ENCODE data around the gene CAMP.

The CAMP gene

GRCh38 chr3:48215019-48215418 is 8.3 kb upstream of the CAMP start:
- no peak for DNase-seq (ENCODE audit: low spot score)

GRCh38 chr3:48215466-48215865 is 7.8 kb upstream of the CAMP start:
- DNase-seq (ENCODE audit: low spot score) = peak; percentile 56

GRCh38 chr3:48215876-48216275 is 7.4 kb upstream of the CAMP start:
- no peak for DNase-seq (ENCODE audit: low spot score)

GRCh38 chr3:48217449-48217848 is 5.8 kb upstream of the CAMP start:
- DNase-seq (ENCODE audit: low spot score) = no peak

- DNase-seq (ENCODE audit: low spot score) = no peak
Measured at GRCh38 chr3:48218537-48218936, 4.8 kb upstream of the CAMP start.

GRCh38 chr3:48219543-48219942 is 3.8 kb upstream of the CAMP start:
- peak; percentile 82 for DNase-seq (ENCODE audit: low spot score)

GRCh38 chr3:48220746-48221145 is 2.5 kb upstream of the CAMP start:
- no peak for DNase-seq (ENCODE audit: low spot score)

GRCh38 chr3:48225587-48225986 is 2.3 kb downstream of the CAMP start:
- no peak for DNase-seq (ENCODE audit: low spot score)

- no peak for DNase-seq (ENCODE audit: low spot score)
Measured at GRCh38 chr3:48226939-48227338, 3.6 kb downstream of the CAMP start.

GRCh38 chr3:48232232-48232631 is 8.9 kb downstream of the CAMP start:
- no peak for DNase-seq (ENCODE audit: low spot score)

GRCh38 chr3:48232734-48233133 is 9.4 kb downstream of the CAMP start:
- DNase-seq (ENCODE audit: low spot score) = peak; percentile 78

GRCh38 chr3:48233542-48233941 is 10.2 kb downstream of the CAMP start:
- no peak for DNase-seq (ENCODE audit: low spot score)

- no peak for DNase-seq (ENCODE audit: low spot score)
Measured at GRCh38 chr3:48236531-48236930, 13.2 kb downstream of the CAMP start.

GRCh38 chr3:48238531-48239085 is 15.3 kb downstream of the CAMP start:
- DNase-seq (ENCODE audit: low spot score) = no peak

- DNase-seq (ENCODE audit: low spot score) = no peak
Measured at GRCh38 chr3:48240000-48240963, 17.0 kb downstream of the CAMP start.

GRCh38 chr3:48241796-48242455 is 18.6 kb downstream of the CAMP start:
- DNase-seq (ENCODE audit: low spot score) = no peak

- no peak for DNase-seq (ENCODE audit: low spot score)
Measured at GRCh38 chr3:48243886-48244285, 20.6 kb downstream of the CAMP start.

GRCh38 chr3:48244461-48244860 is 21.2 kb downstream of the CAMP start:
- DNase-seq (ENCODE audit: low spot score) = no peak

GRCh38 chr3:48245136-48245535 is 21.8 kb downstream of the CAMP start:
- DNase-seq (ENCODE audit: low spot score) = no peak

- peak; percentile 78 for DNase-seq (ENCODE audit: low spot score)
Measured at GRCh38 chr3:48247401-48247811, 24.1 kb downstream of the CAMP start.

GRCh38 chr3:48248095-48248850 is 25.0 kb downstream of the CAMP start:
- DNase-seq (ENCODE audit: low spot score) = peak; percentile 70

GRCh38 chr3:48256557-48256956 is 33.3 kb downstream of the CAMP start:
- no peak for DNase-seq (ENCODE audit: low spot score)
